COLO668 (cell line): ENCODE data around the gene TRDN.
"Not testable (repeated sequence)": the region's sequence is repeated elsewhere in the genome, so short reads cannot be mapped to it uniquely, and the experiment has no call there.

Source experiments
- DNase-seq: peaks from one replicate; lab custom pipeline; 2025; ENCODE audit not compliant: unreplicated experiment; lab: John Stamatoyannopoulos, UW

TRDN gene

GRCh38 chr6:123564361-123564760, 72.4 kb downstream of the TRDN start:
- DNase-seq, result no peak

GRCh38 chr6:123562677-123563076, 74.1 kb downstream of the TRDN start:
- DNase-seq, result no peak

GRCh38 chr6:123562264-123562663, 74.5 kb downstream of the TRDN start:
- DNase-seq, result no peak

- not testable (repeated sequence) for DNase-seq
These were observed 76.9 kb downstream of the TRDN start for GRCh38 chr6:123559816-123560215.

- not testable (repeated sequence) for DNase-seq
These were observed 79.3 kb downstream of the TRDN start for GRCh38 chr6:123557474-123557873.

GRCh38 chr6:123551939-123552707, 84.6 kb downstream of the TRDN start:
- DNase-seq, result no peak

GRCh38 chr6:123550052-123550617, 86.6 kb downstream of the TRDN start:
- DNase-seq, result no peak

- no peak for DNase-seq
These were observed 87.3 kb downstream of the TRDN start for GRCh38 chr6:123549476-123549875.

GRCh38 chr6:123547216-123547978, 89.4 kb downstream of the TRDN start:
- no peak for DNase-seq

- no peak for DNase-seq
These were observed 90.2 kb downstream of the TRDN start for GRCh38 chr6:123546537-123546936.

GRCh38 chr6:123541462-123541861, 95.3 kb downstream of the TRDN start:
- DNase-seq, result no peak

GRCh38 chr6:123533862-123534648, 102.7 kb downstream of the TRDN start:
- DNase-seq, result no peak

GRCh38 chr6:123529843-123530242, 106.9 kb downstream of the TRDN start:
- no peak for DNase-seq

GRCh38 chr6:123529058-123529457, 107.7 kb downstream of the TRDN start:
- no peak for DNase-seq

- no peak for DNase-seq
These were observed 109.3 kb downstream of the TRDN start for GRCh38 chr6:123527406-123527805.

- DNase-seq, result no peak
These were observed 110.6 kb downstream of the TRDN start for GRCh38 chr6:123526128-123526527.

GRCh38 chr6:123524781-123525180, 112.0 kb downstream of the TRDN start:
- DNase-seq, result no peak

- DNase-seq, result no peak
These were observed 116.5 kb downstream of the TRDN start for GRCh38 chr6:123520217-123520616.

- no peak for DNase-seq
These were observed 117.6 kb downstream of the TRDN start for GRCh38 chr6:123519189-123519505.

GRCh38 chr6:123518441-123519188, 118.1 kb downstream of the TRDN start:
- no peak for DNase-seq

GRCh38 chr6:123515715-123516114, 121.0 kb downstream of the TRDN start:
- no peak for DNase-seq
